GM21576 (cell line): ENCODE results near the gene AFG3L2.

Source experiments
- ATAC-seq: cut with Tn5 transposase; IDR thresholded peaks from one replicate; pipeline ENCODE4 v1.9.1; 2021; ENCODE audit warnings: mild to moderate bottlenecking, moderate library complexity; ENCODE audit not compliant: unreplicated experiment

The AFG3L2 gene

DNA sequence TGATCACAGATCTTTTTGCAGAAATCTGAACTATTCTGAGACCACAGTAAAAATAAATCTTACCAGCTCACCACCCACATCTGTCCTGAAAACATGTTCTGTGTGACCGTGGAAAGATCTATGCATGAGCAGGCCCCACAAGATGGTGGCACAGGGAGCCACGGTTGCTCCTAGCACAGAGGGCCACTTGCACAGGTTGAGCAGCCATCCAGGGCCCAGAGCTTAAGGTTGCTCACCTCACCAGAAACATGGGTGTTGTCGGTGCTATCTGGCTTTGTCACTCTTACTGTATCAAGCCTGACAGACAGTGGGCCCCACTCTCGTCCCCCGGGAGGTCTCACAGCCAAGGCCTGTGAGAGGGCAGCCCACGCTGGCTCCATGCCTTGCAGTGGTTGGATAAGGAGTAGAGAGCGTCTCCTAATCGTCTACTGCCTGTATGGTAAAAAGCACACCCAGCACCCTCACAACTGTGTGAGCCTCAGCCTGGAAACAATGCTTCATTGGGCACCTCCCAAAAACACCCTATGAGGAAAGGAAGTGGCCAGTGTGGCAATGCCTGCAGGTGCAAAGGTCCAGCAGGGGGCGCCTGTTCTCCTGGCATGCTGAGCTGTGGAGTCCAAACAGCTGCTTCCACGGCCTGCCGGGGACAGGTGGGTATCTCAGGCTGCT is 49.4 kb downstream of the AFG3L2 start:
- ATAC-seq, result peak; percentile 78

DNA sequence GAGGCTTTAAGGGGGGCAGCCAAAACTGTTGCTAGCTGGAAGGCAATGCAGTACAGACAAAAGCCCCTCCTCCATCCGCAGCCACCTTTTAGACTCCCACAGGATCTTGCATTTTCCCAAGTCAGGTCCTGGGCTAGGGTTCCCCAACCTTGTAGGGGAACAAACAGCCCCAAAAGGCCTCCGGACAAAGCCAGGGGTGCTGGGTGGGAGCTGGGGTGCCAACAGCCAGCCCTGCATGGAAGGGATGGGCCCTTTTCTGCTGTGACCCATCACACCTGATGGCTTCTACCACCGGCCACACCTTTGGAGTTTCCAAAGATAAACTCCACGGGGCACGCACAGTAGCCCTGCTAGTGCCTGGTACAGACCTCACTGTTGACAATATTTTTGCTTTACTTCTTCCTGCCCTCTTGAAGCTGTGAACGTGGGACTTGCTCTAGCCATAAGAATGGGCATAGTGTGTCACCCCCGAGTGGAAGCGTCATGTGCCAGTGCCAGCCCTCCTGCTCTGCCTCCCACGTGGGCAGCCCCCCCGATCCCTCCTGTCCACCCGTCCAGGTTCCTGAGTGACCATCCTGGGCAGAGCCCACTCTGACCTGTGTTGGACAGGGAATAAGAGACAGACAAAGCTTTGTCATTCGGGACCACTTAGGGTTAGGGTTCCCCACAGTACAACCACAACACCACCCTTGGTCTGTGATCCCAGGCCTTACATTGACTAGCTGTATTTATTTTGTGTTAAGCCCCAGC is 50.1 kb downstream of the AFG3L2 start:
- ATAC-seq, result no peak

DNA sequence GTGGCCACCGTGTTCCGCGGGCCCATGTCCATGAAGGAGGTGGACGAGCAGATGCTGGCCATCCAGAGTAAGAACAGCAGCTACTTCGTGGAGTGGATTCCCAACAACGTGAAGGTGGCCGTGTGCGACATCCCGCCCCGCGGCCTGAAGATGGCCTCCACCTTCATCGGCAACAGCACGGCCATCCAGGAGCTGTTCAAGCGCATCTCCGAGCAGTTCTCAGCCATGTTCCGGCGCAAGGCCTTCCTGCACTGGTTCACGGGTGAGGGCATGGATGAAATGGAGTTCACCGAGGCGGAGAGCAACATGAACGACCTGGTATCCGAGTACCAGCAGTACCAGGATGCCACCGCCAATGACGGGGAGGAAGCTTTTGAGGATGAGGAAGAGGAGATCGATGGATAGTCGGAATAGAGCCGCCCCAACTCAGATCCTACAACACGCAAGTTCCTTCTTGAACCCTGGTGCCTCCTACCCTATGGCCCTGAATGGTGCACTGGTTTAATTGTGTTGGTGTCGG is 51.2 kb downstream of the AFG3L2 start:
- no peak for ATAC-seq

DNA sequence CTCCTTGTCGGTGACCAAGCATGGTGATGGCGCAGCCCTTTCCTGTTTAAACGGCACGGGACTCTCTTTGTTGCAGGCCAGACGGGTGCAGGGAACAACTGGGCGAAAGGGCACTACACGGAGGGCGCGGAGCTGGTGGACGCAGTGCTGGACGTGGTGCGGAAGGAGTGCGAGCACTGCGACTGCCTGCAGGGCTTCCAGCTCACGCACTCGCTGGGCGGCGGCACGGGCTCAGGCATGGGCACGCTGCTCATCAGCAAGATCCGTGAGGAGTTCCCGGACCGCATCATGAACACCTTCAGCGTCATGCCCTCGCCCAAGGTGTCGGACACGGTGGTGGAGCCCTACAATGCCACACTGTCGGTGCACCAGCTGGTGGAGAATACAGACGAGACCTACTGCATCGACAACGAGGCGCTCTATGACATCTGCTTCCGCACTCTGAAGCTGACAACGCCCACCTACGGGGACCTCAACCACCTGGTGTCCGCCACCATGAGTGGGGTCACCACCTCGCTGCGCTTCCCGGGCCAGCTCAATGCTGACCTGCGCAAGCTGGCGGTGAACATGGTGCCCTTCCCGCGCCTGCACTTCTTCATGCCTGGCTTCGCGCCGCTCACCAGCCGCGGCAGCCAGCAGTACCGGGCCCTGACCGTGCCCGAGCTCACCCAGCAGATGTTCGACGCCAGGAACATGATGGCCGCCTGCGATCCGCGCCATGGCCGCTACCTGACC is 51.9 kb downstream of the AFG3L2 start:
- no peak for ATAC-seq

DNA sequence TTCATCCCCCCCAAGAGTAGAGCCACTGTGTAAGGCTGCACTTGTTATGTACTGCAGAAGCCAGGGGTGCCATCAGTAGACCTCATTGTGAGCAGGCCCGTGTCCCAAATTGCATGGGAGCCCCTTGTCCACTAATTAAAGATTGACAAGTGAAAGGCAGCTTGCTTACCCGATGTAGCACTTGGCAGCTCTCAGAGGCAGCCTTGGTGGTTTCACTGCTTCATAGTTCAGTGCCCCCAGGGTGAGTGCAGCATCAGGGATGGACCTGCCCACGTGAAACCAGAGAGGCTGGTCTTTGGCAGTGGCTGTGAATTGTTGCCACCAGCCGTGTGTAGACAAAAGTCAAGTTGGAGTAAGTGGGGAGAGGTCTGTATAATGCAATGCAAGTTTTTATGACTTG is 55.7 kb downstream of the AFG3L2 start:
- peak; percentile 84 for ATAC-seq

DNA sequence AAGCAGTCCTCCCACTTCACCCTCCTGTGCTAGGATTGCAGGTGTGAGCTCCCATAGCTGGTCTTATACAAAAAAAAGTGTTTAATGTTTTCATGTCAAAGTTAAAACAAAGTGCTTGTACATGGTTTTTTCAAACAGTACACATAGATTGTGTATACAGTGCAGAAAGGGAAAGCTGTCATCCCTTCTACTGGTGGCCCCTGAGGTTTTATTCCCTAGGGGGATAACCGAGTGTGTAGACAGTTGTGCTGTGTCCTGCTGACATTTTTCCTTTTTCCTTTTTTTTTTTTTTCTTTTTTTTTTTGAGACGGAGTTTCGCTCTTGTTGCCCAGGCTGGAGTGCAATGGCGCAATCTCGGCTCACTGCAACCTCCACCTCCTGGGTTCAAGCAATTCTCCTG is 58.2 kb downstream of the AFG3L2 start:
- no peak for ATAC-seq

DNA sequence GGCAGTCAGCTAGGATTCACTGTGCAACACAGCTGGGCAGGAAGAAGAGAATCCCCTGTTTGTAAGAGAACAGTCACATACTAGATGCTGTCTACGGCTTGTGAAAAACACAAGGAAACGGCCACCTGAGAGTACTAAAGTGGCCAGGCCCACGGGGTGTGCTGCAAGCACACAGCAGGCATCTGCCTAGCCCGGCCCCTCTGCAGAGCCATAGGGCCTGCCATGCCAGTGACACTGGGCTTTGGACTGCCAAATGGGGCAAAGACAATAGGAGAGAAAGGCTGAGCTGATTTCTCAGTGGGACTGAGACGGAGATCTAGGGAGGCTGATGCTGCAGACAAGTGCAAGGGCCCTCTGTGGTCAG is 58.7 kb downstream of the AFG3L2 start:
- ATAC-seq, result no peak

DNA sequence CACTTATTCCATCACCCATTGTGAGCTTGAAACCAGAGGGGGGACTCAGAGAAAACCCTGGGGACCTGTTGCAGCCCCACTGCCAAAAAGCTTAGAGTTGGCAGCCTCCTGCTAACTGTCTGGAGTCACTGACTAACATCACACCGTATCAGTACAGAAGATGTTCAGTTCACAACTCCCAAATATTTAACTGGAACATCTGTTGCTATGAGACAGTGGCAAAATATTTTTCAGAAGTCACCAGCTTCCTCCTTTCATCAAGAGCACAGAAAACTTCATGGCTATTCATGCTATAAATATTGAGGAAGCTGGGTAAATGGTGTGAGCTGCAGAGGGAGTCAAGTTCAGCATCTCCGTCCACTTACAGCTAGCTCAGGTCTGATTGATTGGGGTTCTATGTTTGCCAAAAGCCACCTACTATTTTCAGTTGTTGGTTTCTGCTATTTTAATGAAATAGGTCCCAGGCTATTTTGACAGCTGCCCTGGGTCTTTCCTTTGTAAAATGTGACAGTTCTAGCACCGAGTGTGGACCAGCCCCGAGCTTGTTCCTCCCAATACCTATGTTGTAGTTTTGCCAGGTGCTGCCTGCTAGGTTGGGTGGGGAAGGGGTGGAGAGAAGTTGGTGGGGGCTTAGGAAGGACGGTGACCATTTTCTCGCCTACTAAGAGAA is 59.2 kb downstream of the AFG3L2 start:
- no peak for ATAC-seq

DNA sequence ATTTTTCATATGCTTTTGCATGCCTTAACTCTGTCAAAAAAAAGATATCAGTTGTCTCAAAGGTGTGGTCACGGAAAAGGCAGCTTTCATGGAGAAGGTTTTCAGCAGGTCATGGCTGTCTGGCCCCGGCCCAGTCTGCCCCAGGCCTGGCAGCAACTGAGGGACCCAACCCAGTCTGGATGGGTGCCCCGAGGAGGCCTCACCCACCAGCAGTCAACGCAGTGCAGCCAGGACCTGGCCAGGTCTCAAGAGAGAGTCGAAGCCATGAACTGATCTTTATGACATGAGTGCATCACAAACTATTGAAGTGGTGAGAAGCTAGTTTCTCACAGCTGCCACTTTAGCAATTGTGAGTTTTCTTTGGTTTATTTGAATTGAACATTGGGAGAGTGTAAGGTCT is 61.1 kb downstream of the AFG3L2 start:
- no peak for ATAC-seq

DNA sequence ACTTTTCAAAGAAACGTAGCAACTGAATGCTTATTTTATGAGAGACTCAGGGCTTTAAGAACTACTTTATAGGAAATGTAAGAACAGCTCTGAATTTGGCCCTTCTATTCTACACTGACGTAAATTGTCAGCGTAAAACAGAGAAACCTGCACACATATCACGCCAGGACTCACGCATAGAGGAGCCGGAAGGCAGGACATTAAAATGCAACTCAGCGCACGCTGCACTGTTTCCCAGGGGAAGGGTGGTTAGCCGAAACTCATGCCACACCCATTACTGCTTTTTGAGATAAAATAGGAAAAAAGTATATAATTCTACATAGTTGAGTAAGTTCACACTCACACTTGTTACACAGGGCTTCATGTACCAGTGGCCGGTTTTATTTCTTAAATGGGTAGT is 61.5 kb downstream of the AFG3L2 start:
- ATAC-seq, result no peak

DNA sequence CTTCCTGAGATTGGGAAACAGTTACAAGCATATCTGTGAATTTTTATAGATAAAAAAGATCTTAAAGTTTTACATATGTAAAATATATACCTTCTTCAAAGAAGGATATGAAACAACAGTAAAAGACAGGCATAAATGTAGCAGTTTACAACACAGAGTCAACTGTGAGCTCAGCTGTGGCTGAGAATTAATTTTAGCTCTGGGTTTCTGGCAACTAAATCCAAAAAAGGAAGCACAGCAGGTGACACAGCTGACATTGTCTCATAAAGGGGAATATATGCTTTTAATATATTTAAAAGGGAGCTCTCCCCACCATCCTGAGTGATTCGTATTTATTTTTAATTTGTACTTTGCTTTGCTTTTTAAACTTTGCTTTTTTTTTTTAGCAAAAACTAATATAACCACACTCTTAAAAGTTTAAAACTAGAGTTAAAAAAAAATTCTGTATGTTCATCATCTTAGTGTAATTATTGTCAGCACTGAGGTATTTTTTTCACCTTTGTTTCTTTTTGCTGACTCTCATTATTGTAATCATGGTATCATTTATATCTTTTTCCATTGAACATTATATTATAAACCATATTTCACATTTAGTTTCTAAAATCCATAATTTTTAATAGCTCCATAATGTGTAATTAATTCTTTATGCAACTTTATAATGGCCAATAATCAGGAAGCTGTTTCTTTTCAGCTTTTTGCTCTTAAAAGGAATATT is 62.3 kb downstream of the AFG3L2 start:
- ATAC-seq, result peak; percentile 56

DNA sequence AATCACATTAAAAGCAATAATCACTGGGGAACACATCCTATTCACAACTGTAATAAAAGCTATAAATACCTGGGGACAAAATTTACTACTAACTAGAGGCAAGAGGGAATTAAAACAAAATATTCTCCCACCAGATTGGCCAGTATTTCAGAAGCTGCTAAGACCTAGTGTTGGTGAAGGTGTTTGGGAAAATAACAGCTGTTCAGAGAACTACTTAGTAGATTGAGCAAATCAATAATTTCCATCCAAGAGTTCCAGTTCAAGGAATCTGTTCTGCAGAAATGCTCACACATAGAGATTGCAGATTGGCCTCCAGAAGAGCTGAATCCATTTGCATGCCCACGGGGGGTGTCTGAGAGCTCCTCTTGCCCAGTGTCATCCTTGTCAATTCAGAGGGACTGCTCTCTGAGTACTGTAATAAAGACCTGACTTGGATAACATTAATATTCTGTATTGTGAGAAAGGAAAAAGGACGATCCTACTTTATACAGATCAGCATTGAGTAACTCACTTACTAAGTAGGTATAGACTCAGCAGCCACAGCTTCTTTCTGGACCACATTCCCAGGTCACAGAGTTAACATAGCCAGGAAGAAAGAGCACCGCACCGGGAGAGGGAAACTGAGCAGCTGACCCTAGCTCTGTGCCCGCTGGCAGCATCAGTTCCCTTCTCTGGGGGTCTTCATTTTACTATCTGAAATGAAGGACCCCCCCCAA is 63.3 kb downstream of the AFG3L2 start:
- ATAC-seq, result no peak

DNA sequence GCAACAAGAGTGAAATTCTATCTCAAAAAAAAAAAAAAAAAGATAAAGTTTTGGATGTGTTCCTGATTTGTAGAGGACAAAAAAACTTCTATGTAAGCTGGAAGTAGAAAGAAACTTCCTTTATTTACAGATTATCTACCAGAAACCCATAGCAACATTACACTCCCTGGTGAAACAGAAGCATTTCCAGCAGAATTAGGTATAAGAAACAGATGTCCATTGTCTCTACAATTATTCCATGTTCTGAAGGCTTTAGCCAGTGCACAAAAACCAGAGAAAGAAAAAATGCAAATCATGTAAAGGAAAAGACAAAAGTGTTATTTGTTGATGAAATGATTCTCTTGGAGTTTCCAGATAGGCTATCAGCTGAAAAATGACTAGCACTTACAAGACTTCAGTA is 64.1 kb downstream of the AFG3L2 start:
- ATAC-seq, result no peak

DNA sequence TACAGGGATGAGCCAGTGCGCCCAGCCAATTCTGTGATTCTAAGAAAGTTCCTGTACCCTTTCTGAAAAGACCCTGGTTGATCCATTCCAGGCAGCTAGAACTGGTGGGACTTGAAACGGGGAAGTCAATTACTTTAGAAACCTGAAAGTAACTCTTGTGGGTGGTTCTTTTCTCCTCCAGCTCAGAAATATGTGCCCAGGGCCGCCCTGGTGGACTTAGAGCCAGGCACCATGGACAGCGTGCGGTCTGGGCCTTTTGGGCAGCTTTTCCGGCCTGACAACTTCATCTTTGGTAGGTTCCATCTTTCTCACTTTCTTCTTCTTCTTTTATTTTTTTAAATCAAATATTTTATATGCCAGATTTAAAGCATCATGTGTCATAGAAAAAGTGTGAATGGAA is 66.3 kb downstream of the AFG3L2 start:
- no peak for ATAC-seq

DNA sequence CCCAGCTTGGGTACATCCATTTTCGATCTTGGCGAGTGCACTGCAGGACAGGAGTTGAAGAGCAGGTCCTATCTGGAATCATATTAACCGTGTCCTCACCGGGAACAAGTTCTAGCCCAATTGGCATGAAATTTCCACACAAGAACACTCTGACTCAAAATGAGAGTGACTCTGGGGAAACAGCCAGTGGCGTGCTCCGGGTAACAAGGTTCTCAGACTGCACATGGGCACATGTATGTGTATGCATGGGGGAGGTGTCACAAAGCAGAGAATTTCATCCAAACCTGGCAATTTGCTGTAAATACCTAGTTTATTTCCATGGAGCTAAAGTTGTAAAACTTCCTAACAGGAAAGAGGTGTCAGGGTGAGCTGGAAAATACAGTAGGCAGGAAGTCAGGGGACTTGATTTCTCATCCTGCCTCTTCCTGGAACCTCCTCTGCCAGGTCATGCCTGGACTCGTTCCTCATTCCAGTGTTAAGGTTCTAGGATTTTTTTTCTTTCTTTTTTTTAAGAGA is 67.3 kb downstream of the AFG3L2 start:
- ATAC-seq, result no peak

DNA sequence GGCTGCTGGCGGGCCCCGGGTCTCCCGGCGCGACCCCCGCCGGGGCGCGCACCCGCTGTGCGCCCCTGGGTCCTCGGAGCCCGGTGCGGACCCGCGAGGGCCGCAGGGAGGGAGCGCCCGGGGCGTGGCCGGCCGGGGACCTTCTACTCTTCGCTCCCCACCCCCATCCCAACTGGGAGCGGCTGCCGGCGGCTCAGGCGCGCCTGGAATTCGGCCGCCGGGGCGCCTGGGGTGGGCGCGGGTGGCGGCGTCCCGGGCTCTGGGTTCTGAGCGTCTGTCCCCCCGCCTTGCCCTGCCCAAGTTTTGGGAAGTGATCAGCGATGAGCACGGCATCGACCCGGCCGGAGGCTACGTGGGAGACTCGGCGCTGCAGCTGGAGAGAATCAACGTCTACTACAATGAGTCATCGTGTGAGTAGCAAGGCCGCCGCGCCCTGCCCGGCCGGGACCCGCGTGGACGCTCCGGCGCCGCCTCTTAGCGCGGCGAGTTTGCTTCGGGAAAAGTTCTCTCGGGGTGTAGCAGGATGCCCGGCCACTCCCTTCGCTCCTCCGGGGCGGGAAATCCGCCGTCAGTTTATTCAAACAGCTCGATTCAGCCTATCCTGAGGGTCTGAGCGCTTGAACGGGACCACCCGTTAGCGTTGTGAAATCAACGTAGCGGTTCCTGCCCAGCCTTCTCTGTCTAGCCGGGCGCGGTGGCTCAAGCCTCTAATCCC is 68.5 kb downstream of the AFG3L2 start:
- peak; percentile 50 for ATAC-seq

DNA sequence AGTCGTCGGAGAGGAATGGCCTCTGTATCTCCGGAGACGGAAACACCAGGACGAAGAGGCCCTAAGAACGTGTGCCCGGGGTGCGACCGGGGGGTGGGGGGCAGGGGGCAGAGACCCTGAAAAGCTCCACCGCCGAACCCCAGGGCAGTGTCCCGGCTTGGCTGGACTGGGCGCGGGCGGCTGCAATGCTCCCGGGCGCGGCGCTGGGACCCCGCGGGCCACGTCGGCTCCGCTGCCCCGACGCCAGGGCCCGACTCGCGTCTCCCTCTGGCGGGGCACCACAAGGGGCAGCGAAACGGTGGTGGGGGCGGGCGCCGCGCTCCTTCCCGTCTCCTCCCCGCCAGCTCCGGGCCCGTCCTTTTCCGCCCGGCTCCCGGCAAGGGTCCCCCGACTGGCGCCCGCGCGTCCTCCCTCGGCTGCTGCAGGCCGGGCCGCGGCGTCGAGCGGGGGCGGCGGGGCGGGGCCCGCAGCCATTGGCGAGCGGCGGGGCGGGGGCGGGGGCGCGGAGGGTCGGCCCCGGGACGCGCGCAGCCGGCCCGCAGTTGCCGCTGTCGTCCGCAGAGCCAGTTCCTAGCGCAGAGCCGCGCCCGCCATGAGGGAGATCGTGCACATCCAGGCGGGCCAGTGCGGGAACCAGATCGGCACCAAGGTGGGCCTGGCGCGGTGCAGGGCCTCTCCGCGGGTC is 69.2 kb downstream of the AFG3L2 start, which contains the start of gene TUBB6:
Gene TUBB6 (plus strand): TSS at position 541 of the 685 bp plus-strand sequence. CDS start 52 bp downstream, at position 593.
- peak; percentile 49 for ATAC-seq
